GM21529 (cell line): ENCODE measurements around the gene CD33.

Experiments used
- ATAC-seq: cut with Tn5 transposase; IDR thresholded peaks from one replicate; pipeline ENCODE4 v1.9.1; 2021; ENCODE audit not compliant: unreplicated experiment

Gene CD33

GRCh38 chr19:51258165-51259160 lies 33.6 kb downstream of the CD33 start:
- no peak for ATAC-seq

GRCh38 chr19:51259348-51260245 lies 34.7 kb downstream of the CD33 start:
- ATAC-seq: no peak

GRCh38 chr19:51263808-51264207 lies 38.9 kb downstream of the CD33 start:
- ATAC-seq: no peak

- no peak for ATAC-seq
Observed at GRCh38 chr19:51271067-51271466, 46.2 kb downstream of the CD33 start.

- no peak for ATAC-seq
Observed at GRCh38 chr19:51272183-51272810, 47.4 kb downstream of the CD33 start.

- no peak for ATAC-seq
Observed at GRCh38 chr19:51274049-51274770, 49.3 kb downstream of the CD33 start.

DNA sequence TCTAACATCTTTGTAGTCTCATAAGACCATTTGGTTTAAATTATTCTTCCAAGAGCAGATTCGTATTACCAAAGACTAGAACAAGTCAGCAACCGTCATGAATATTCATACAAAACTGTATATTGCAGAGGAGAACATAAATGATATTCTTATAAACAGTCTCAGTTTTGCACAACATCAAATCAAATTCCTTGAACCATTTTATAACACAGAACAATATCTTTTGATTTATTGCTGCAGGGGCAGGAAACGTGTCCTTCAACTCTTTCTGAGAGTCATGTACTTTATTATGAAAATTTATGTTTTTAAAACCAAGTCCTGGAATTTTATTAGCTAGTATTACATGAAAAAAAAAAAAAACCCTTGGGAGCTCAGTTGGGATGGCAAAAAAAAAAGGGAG lies 52.2 kb downstream of the CD33 start:
- no peak for ATAC-seq

- no peak for ATAC-seq
Observed at GRCh38 chr19:51282335-51282734, 57.5 kb downstream of the CD33 start.

DNA sequence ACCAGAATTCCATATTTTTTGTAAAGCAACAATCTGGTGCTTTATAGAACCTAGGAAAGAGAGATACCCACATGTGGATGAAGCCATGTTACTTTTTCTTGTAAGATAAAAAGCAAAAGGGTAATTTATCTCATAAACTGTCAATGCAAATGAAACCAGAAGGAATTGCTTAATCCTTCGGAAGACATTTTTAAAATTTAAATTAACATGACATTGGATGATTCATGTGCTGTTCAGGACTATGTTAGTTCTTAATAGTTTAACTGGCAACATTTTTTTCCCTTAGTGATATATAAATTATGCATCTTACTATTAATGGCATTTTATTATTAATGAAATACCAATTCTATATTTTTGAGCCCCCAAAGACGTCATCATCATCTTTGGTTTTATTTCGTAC lies 60.8 kb downstream of the CD33 start:
- ATAC-seq: no peak
